ENCODE results near the gene SELENOH. TPM values are rescaled to one million over a fixed set of nuclear protein-coding genes. Genes with fewer than 3 reads are reported as not detected.

Gene SELENOH
- total and polyA plus RNA-seq, 9 of the 15 experiments (the other 6 are each of a cell fraction or from before 2014, with no cell fraction given) = 16.6 to 299 (median 118) TPM

DNA sequence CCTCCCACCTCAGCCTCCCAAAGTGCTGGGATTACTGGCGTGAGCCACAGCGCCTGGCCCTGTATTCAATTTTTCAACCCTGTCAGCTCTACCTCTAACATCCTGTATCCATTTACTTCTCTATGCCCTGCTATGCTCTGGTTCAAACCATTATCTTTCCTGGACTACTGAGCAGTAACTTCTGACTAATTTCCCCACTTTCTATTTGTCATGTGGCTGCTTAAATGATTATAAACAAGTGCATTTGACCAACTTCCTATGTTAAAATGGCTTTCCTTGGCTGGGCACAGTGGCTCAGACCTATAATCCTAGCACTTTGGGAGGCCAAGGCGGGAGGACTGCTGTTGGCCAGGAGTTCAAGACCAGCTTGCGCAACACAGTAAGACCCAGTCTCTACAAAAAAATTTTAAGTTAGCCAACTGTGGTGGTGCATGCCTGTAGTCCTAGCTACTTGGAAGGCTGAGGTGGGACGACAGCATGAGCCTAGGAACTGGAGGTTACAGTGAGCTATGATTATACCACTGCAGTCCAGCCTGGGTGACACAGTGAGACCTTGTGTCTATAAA is 31.4 kb upstream of the SELENOH start:
- intact Hi-C loops (cut with micrococcal nuclease) = no loop called here
- POLR2A ChIA-PET = interaction anchor here (0.9 to 1.2 kb wide), 3 partner anchors 12 to 32 kb away, joined by 3 to 5 read pairs (median 3); partner anchors contain the start of gene SELENOH

More for the DNA sequence above, 31.4 kb upstream of the SELENOH start:
- Histone ChIP-seq H3K9me3 (replicated peaks; ENCODE audit: control insufficient read depth, insufficient read depth, low read depth, low read length) (no peaks in the 10 kb centered on the region; the same call in 1 of the 2 replicates), H3K4me1 (replicated peaks in 1 of 2; ENCODE audit: control insufficient read depth in 2 of 2, insufficient read depth in 2 of 2, low read length in 2 of 2) (peaks cover 9% of the 10 kb centered on the region in 2 experiments; a peak in 3 of 5 replicates), H3K4me3 (no peak overlapping the region), H3K79me2 (ENCODE audit: control insufficient read depth, insufficient read depth, low read length) (peaks cover 53% of the 10 kb centered on the region), H3K4me2 (ENCODE audit: insufficient read depth, low read length) (no peak overlapping the region), H3K27me3 (ENCODE audit: control insufficient read depth in 2 of 2, insufficient read depth in 2 of 2, low read length in 2 of 2) (no peaks in the 10 kb centered on the region), H3K9me1 (ENCODE audit: control insufficient read depth, insufficient read depth, low read length) (no peaks in the 10 kb centered on the region), H2AFZ (ENCODE audit: low read depth, low read length) (no peak overlapping the region), H3K36me3 (ENCODE audit: control insufficient read depth, insufficient read depth, low read length) (peaks cover 28% of the 10 kb centered on the region; the same call in 2 of the 3 replicates), H3K9ac (ENCODE audit: insufficient read depth in 1 of 2, low read depth in 2 of 2, low read length in 2 of 2) (no peak overlapping the region), H4K20me1 (replicated peaks; ENCODE audit: control insufficient read depth, insufficient read depth, low read length) (0 out of 2 replicates have a peak, but pooled peaks cover 4% of the 10 kb centered on the region), H3K27ac (ENCODE audit: extremely low read depth, low read depth, low read length) (no peak overlapping the region)
- WGBS (ENCODE audit: insufficient coverage, low coverage, missing lambda C conversion rate) = 84% methylated on average over 5 of the region's 5 CpGs
- DNase-seq (ENCODE audit: extremely low read depth in 1 of 4, low spot score in 3 of 4) (no peak), FAIRE-seq (no peak), ATAC-seq (no peak)
- CTCF ChIA-PET (ENCODE audit: low intra/inter-chr PET ratio) = no interaction called here
- BruUV-seq (replicated peaks) = no TSS peak
- TF ChIP-seq CEBPG (CRISPR knock-in tag; IDR thresholded peaks at IDR 0.05) (no peak), CEBPG (tag; conservative IDR thresholded peaks at IDR 0.05 in 1 of 2, IDR thresholded peaks at IDR 0.05 in 1 of 2) (peak; percentile 47 to 61; a peak in 3 of 4 replicates), CEBPB (tag; IDR thresholded peaks at IDR 0.05) (peak; percentile 84)
- TF ChIP-seq, protein P1, sequence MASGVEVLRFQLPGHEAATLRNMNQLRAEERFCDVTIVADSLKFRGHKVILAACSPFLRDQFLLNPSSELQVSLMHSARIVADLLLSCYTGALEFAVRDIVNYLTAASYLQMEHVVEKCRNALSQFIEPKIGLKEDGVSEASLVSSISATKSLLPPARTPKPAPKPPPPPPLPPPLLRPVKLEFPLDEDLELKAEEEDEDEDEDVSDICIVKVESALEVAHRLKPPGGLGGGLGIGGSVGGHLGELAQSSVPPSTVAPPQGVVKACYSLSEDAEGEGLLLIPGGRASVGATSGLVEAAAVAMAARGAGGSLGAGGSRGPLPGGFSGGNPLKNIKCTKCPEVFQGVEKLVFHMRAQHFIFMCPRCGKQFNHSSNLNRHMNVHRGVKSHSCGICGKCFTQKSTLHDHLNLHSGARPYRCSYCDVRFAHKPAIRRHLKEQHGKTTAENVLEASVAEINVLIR (CRISPR knock-in tag; IDR thresholded peaks at IDR 0.05) = no peak
- in situ Hi-C loops (cut with MboI) = no loop called here

Data from K562 (cell line).